HEK293T (cell line): Measurements from ENCODE around the gene CNNM3.

Source experiments
- BHLHE40 ChIP-seq: fragments of 450-650 bp; IDR thresholded peaks from 2 replicates; pipeline ENCODE4 v1.6.1; 2016; ENCODE audit warnings: mild to moderate bottlenecking, moderate library complexity, borderline replicate concordance
- ELF4 ChIP-seq: fragments of 450-650 bp; IDR thresholded peaks from 2 replicates; pipeline ENCODE4 v1.6.1; 2017; ENCODE audit warnings: antibody characterized with exemption
- FOXK2 ChIP-seq: fragments of 450-650 bp; IDR thresholded peaks from 2 replicates; pipeline ENCODE4 v1.6.1; 2016; ENCODE audit warnings: mild to moderate bottlenecking
- HDGF ChIP-seq: fragments of 450-650 bp; IDR thresholded peaks from 2 replicates; pipeline ENCODE4 v1.6.1; 2017; ENCODE audit warnings: antibody characterized with exemption, borderline replicate concordance
- NFRKB ChIP-seq: fragments of 450-650 bp; IDR thresholded peaks from 2 replicates; pipeline ENCODE4 v1.6.1; 2016; ENCODE audit warnings: mild to moderate bottlenecking, moderate library complexity
- SP1 ChIP-seq: fragments of 450-650 bp; IDR thresholded peaks from 2 replicates; pipeline ENCODE4 v1.6.1; 2017
- TARDBP ChIP-seq: fragments of 450-650 bp; IDR thresholded peaks from 2 replicates; pipeline ENCODE4 v1.6.1; 2016
- TF ChIP-seq, protein P1 (sequence below): fragments of 450-650 bp; IDR thresholded peaks from 2 replicates; pipeline ENCODE4 v1.6.1; 2016

DNA sequence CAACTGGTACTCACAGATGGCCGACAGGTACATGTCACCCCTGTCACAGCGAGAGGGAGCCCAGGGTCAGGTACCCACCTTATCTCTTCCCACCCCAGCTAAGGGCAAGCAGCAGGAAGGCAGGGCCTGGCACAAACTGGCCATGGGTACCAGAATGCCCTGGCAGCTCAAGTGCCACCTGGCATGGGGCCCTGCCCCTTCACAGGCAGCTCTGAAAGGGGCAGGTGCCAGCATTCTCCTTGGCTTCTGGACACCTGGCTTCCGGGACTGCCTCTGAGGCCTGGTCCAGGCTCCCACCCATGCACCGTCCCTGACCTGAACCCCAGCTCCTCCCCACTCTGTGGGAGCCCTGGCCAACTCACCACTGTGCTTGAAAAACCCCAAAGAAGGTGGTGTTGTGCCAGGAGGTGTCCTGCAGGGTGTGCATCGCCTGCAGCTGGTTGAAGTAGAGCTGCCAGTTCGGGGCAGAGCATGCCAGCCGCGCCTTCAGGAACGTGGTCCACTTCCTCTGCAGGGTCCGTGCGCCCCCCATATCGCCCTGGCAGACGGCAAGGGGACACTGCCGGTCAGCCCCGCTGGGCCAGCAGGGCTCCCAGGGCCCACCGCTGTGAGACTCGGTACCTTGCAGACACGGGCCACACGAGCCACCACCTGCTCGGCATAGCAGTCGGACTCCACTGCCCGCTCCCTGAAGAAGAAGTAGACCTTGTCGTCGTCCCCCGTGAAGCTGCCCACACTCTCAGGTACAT lies 48.4 kb downstream of the CNNM3 start:
- TF ChIP-seq HDGF: no peak
- TF ChIP-seq NFRKB: no peak
- no peak for TF ChIP-seq BHLHE40
- TF ChIP-seq ELF4: no peak
- TF ChIP-seq FOXK2: no peak
- TF ChIP-seq, protein P1, sequence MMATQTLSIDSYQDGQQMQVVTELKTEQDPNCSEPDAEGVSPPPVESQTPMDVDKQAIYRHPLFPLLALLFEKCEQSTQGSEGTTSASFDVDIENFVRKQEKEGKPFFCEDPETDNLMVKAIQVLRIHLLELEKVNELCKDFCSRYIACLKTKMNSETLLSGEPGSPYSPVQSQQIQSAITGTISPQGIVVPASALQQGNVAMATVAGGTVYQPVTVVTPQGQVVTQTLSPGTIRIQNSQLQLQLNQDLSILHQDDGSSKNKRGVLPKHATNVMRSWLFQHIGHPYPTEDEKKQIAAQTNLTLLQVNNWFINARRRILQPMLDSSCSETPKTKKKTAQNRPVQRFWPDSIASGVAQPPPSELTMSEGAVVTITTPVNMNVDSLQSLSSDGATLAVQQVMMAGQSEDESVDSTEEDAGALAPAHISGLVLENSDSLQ: no peak
- TF ChIP-seq SP1: no peak
- no peak for TF ChIP-seq TARDBP
